Measurements from ENCODE around the gene PSMA2.

DNA sequence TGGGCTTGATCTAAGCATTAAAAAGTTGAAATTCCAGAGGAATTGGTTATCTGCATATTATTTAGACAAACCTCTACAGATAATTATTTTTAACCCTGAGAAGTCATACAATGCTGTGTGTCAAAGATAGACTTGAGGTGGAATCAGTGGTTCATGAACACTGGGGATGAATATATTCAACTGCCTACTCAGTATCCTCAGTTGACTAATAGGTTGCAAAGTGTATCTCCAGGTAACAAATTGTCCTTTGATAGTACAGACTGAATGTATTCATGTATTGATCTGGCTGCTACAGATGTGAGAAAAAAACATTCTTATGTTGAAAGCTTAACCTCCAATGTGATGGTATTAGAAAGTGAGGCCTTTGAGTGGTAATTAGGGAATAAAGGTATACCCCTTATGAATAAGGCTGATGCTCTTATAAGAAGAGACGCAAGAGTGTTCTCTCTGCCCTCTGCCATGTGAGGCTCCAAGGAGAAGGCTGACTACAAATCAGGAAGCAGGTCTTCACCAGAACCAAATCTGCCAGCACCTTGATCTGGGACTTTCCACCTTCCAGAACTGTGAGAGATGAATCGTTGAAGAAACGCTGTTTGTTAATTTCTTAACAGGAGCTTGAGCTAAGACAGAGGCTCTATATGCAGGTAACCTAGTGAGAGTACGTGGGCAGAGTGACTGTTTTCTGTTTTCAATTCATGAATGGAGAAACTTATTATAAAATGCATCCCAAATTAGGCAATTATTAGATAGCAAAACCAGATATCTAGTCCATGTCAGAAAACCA lies 7.7 kb upstream of the PSMA2 start:
- TF ChIP-seq CTCF (IDR thresholded peaks at IDR 0.05) (no peak), POLR2A (IDR thresholded peaks at IDR 0.05) (no peak), POLR2AphosphoS5 (IDR thresholded peaks at IDR 0.05; ENCODE audit: insufficient read depth in 1 of 2, low read depth in 1 of 2) (no peak)
